ENCODE measurements around the gene CSGALNACT2.
"Not testable (repeated sequence)": the region's sequence is repeated elsewhere in the genome, so short reads cannot be mapped to it uniquely, and the experiment has no call there.

The CSGALNACT2 gene

GRCh38 chr10:43145936-43146335 lies 7.7 kb downstream of the CSGALNACT2 start:
- not testable (repeated sequence) for DNase-seq

GRCh38 chr10:43151371-43151770 lies 13.1 kb downstream of the CSGALNACT2 start:
- DNase-seq, result no peak

GRCh38 chr10:43153901-43154300 lies 15.7 kb downstream of the CSGALNACT2 start:
- DNase-seq, result no peak

GRCh38 chr10:43155221-43155620 lies 17.0 kb downstream of the CSGALNACT2 start:
- no peak for DNase-seq

GRCh38 chr10:43155741-43156140 lies 17.5 kb downstream of the CSGALNACT2 start:
- no peak for DNase-seq

- DNase-seq, result no peak
These were observed 18.5 kb downstream of the CSGALNACT2 start for GRCh38 chr10:43156590-43157341.

GRCh38 chr10:43158636-43159035 lies 20.4 kb downstream of the CSGALNACT2 start:
- no peak for DNase-seq

- DNase-seq, result no peak
These were observed 22.0 kb downstream of the CSGALNACT2 start for GRCh38 chr10:43160046-43160920.

- no peak for DNase-seq
These were observed 22.6 kb downstream of the CSGALNACT2 start for GRCh38 chr10:43160921-43161255.

- no peak for DNase-seq
These were observed 24.4 kb downstream of the CSGALNACT2 start for GRCh38 chr10:43162604-43163003.

GRCh38 chr10:43166207-43166879 lies 28.1 kb downstream of the CSGALNACT2 start:
- no peak for DNase-seq

GRCh38 chr10:43166880-43167497 lies 28.7 kb downstream of the CSGALNACT2 start:
- DNase-seq, result no peak

GRCh38 chr10:43167498-43167889 lies 29.2 kb downstream of the CSGALNACT2 start:
- no peak for DNase-seq

GRCh38 chr10:43170491-43170890 lies 32.2 kb downstream of the CSGALNACT2 start:
- no peak for DNase-seq

GRCh38 chr10:43172645-43173044 lies 34.4 kb downstream of the CSGALNACT2 start:
- no peak for DNase-seq

- DNase-seq, result no peak
These were observed 34.9 kb downstream of the CSGALNACT2 start for GRCh38 chr10:43173120-43173519.

GRCh38 chr10:43174969-43175368 lies 36.7 kb downstream of the CSGALNACT2 start:
- DNase-seq, result no peak

- no peak for DNase-seq
These were observed 38.0 kb downstream of the CSGALNACT2 start for GRCh38 chr10:43176271-43176670.

GRCh38 chr10:43177595-43177994 lies 39.4 kb downstream of the CSGALNACT2 start:
- no peak for DNase-seq

- no peak for DNase-seq
These were observed 42.9 kb downstream of the CSGALNACT2 start for GRCh38 chr10:43181146-43181545.

- DNase-seq, result not testable (repeated sequence)
These were observed 45.5 kb downstream of the CSGALNACT2 start for GRCh38 chr10:43183764-43184163.

GRCh38 chr10:43186150-43186549 lies 47.9 kb downstream of the CSGALNACT2 start:
- no peak for DNase-seq

- no peak for DNase-seq
These were observed 49.0 kb downstream of the CSGALNACT2 start for GRCh38 chr10:43187213-43187612.

Data from 8988T (cell line).